Stomach (tissue), 9 donors: ENCODE measurements around the gene EPS8L3. TPM values are rescaled to one million over a fixed set of nuclear protein-coding genes. Genes with fewer than 3 reads are reported as not detected.
"Not testable (repeated sequence)": the region's sequence is repeated elsewhere in the genome, so short reads cannot be mapped to it uniquely, and the experiment has no call there.

Source experiments
- DNase-seq, 2 donors: peaks; one replicate each; pipeline versions ENCODE4 v3.0.0 to v3.0.0-alpha.2; 2013 to 2019
- H3K27ac ChIP-seq, 5 donors: fragments of 200-600 bp in 4 of 5; sonication (generic) in 4 of 5; one replicate each; pipeline ENCODE4 v1.5.1; 2013 to 2019; ENCODE audit warnings: mild to moderate bottlenecking in 1 of 5, moderate library complexity in 1 of 5
- H3K27me3 ChIP-seq, 3 donors: fragments of 200-600 bp; sonication (generic); one replicate each; pipeline ENCODE4 v1.5.1; 2017 to 2019; ENCODE audit warnings: mixed run types in 1 of 3
- H3K36me3 ChIP-seq, 4 donors: fragments of 200-600 bp; sonication (generic); 1 replicate in 3 of 4; 2 replicates in 1 of 4; pipeline ENCODE4 v1.5.1; 2016 to 2019
- H3K4me1 ChIP-seq, 4 donors: fragments of 200-600 bp; sonication (generic); one replicate each; pipeline ENCODE4 v1.5.1; 2016 to 2019
- H3K4me3 ChIP-seq, 4 donors: fragments of 200-600 bp; sonication (generic) in 3 of 4; one replicate each; pipeline ENCODE4 v1.5.1; 2016 to 2019; ENCODE audit warnings: mild to moderate bottlenecking in 1 of 4
- H3K9me3 ChIP-seq, 4 donors: fragments of 200-600 bp; sonication (generic); one replicate each; pipeline ENCODE4 v1.5.1; 2016 to 2019
- CTCF ChIP-seq, 7 experiments: fragments of 450-650 bp in 4 of 7; fragments of 200-600 bp in 3 of 7; sonication (generic) in 3 of 7; IDR thresholded peaks; one replicate each; pipeline ENCODE4 v1.5.1; 2016 to 2019; ENCODE audit warnings: antibody characterized with exemption in 7 of 7, control low read depth in 2 of 7, mild to moderate bottlenecking in 1 of 7
- EP300 ChIP-seq: sonication (generic); formaldehyde crosslinking; IDR thresholded peaks from one replicate; pipeline ENCODE4 v1.6.1; 2017; ENCODE audit warnings: antibody characterized with exemption
- POLR2A ChIP-seq, 4 donors: fragments of 450-650 bp; IDR thresholded peaks; one replicate each; pipeline ENCODE4 v1.6.1; 2016; ENCODE audit warnings: antibody characterized with exemption in 4 of 4, control low read depth in 2 of 4, mild to moderate bottlenecking in 1 of 4, moderate library complexity in 1 of 4
- POLR2AphosphoS5 ChIP-seq, 3 donors: sonication (generic); formaldehyde crosslinking; IDR thresholded peaks; one replicate each; pipeline ENCODE4 v1.6.1; 2016; ENCODE audit warnings: antibody characterized with exemption in 3 of 3
- WGBS, 5 donors: extraction: QIAGEN DNeasy Blood & Tissue Kit in 3 of 5; methylation state at CpG; one replicate each; pipeline versions ENCODE4 v1.1.5 to v1.1.7; 2013 to 2018; 5-methylcytosine and 5-hydroxymethylcytosine counted together
- intact Hi-C: fragments of 100-400 bp; cut with DNase I; formaldehyde crosslinking; loops from one replicate; pipeline ENCODE4 v1.15.1; 2023; ENCODE audit warnings: low total_unique reads
- polyA plus RNA-seq, 3 donors: library from polyadenylated mRNA; stranded (reverse); fragments of 200-250 nt; gene quantifications; one replicate each; pipeline ENCODE4 v1.2.3, GENCODE V29; 2013
- total RNA-seq, 5 donors: library from RNA; depleted of rRNA; stranded (reverse); fragments of >200 nt; gene quantifications; one replicate each; pipeline versions ENCODE4 v1.1.0 to v1.2.3, GENCODE V29; 2014 to 2016
- donor health status: healthy with polysubstance abuse.
- donor health status: Bipolar disorder and iron deficiency.
- donor health status: healthy.

The EPS8L3 gene
- total and polyA plus RNA-seq, 8 donors, result 9.5 to 299 (median 34.3) TPM

GRCh38 chr1:109705411-109705810 lies 58.3 kb downstream of the EPS8L3 start:
- Histone ChIP-seq H3K4me3 (no peak overlapping the region), H3K9me3 (peaks cover 0 to 19% (median 0%) of the 10 kb centered on the region in 4 donors), H3K4me1 (peaks cover 0 to 11% (median 2%) of the 10 kb centered on the region in 4 donors), H3K36me3 (no peaks in the 10 kb centered on the region), H3K27me3 (no peaks in the 10 kb centered on the region), H3K27ac (peak overlapping the region in 4 of 5 donors; percentile 22 to 76 (median 40))
- DNase-seq, result peak in 1 of 2 donors; percentile 63
- TF ChIP-seq CTCF (IDR thresholded peaks at IDR 0.05) (no peak), EP300 (no peak), POLR2AphosphoS5 (IDR thresholded peaks at IDR 0.05) (peak in 2 of 3 donors; percentile 38 to 42), POLR2A (IDR thresholded peaks at IDR 0.05) (no peak)
- 38 to 76% (median 48%) methylated on average over 4 of the region's 4 CpGs for WGBS, 5 donors
- intact Hi-C loops, result no loop called here

- intact Hi-C loops, result no loop called here
- peaks cover 0 to 16% (median 0%) of the 10 kb centered on the region in 4 donors for H3K9me3 ChIP-seq
- no peak for DNase-seq
- no peak overlapping the region for H3K4me3 ChIP-seq
- H3K27me3 ChIP-seq, result no peaks in the 10 kb centered on the region
- H3K27ac ChIP-seq, result no peak overlapping the region
- WGBS, 5 donors, result 74 to 90% (median 79%) methylated on average over 8 of the region's 8 CpGs
- TF ChIP-seq EP300 (no peak), CTCF (IDR thresholded peaks at IDR 0.05) (no peak), POLR2A (IDR thresholded peaks at IDR 0.05) (no peak), POLR2AphosphoS5 (IDR thresholded peaks at IDR 0.05) (no peak)
- peaks cover 0 to 11% (median 2%) of the 10 kb centered on the region in 4 donors for H3K4me1 ChIP-seq
- no peaks in the 10 kb centered on the region for H3K36me3 ChIP-seq
These were observed 59.5 kb downstream of the EPS8L3 start for GRCh38 chr1:109704173-109704572.

GRCh38 chr1:109702940-109703339 lies 60.8 kb downstream of the EPS8L3 start:
- H3K27ac ChIP-seq, H3K27me3 ChIP-seq, H3K4me3 ChIP-seq, H3K9me3 ChIP-seq, intact Hi-C loops, H3K36me3 ChIP-seq, DNase-seq: not testable (repeated sequence)
- 78 to 88% (median 84%) methylated on average over 3 of the region's 3 CpGs for WGBS, 5 donors
- H3K4me1 ChIP-seq, result peaks cover 0 to 11% (median 2%) of the 10 kb centered on the region in 4 donors

Other genes with a start within 250 kb of the EPS8L3 start
- gene GPR61, start 224.1 kb downstream of the EPS8L3 start, total RNA-seq, result not detected
- gene GPR61, start 224.1 kb downstream of the EPS8L3 start, polyA plus RNA-seq, result under 1 TPM in 1 of 3 donors, not detected in 2; 0.12 TPM
- gene GNAI3, start 215.3 kb downstream of the EPS8L3 start, total RNA-seq, result 10 to 100 TPM in 1 of 5 donors, 1 to 10 TPM in 3, under 1 TPM in 1; 0.58 to 12.7 (median 3.2) TPM
- 1 to 10 TPM; 2.6 to 3.1 (median 2.7) TPM for gene GNAI3, start 215.3 kb downstream of the EPS8L3 start, polyA plus RNA-seq
- gene GNAT2, start 144.3 kb downstream of the EPS8L3 start, total RNA-seq, result not detected
- under 1 TPM in 1 of 3 donors, not detected in 2; 0.43 TPM for gene GNAT2, start 144.3 kb downstream of the EPS8L3 start, polyA plus RNA-seq
- 100 to 1,000 TPM in 3 of 5 donors, 10 to 100 TPM in 2; 69.4 to 364 (median 212) TPM for gene AMPD2, start 144.1 kb downstream of the EPS8L3 start, total RNA-seq
- gene AMPD2, start 144.1 kb downstream of the EPS8L3 start, polyA plus RNA-seq, result 10 to 100 TPM; 16.1 to 22.5 (median 18.9) TPM
- gene GSTM4, start 107.8 kb downstream of the EPS8L3 start, total RNA-seq, result 10 to 100 TPM in 4 of 5 donors, 1 to 10 TPM in 1; 7.5 to 63.6 (median 22.3) TPM
- 10 to 100 TPM; 23.6 to 32.6 (median 24.7) TPM for gene GSTM4, start 107.8 kb downstream of the EPS8L3 start, polyA plus RNA-seq
- 100 to 1,000 TPM in 3 of 5 donors, 10 to 100 TPM in 2; 22.3 to 219 (median 126) TPM for gene GSTM2, start 95.9 kb downstream of the EPS8L3 start, total RNA-seq
- 100 to 1,000 TPM; 102 to 149 (median 122) TPM for gene GSTM2, start 95.9 kb downstream of the EPS8L3 start, polyA plus RNA-seq
- 10 to 100 TPM in 1 of 5 donors, 1 to 10 TPM in 2, not detected in 2; 2.6 to 69.4 (median 5.4) TPM for gene GSTM1, start 76.1 kb downstream of the EPS8L3 start, total RNA-seq
- 10 to 100 TPM in 2 of 3 donors, under 1 TPM in 1; 0.23 to 99.7 (median 86.4) TPM for gene GSTM1, start 76.1 kb downstream of the EPS8L3 start, polyA plus RNA-seq
- gene GSTM5, start 51.7 kb downstream of the EPS8L3 start, total RNA-seq, result 10 to 100 TPM in 2 of 5 donors, 1 to 10 TPM in 1, not detected in 2; 1.4 to 35.6 (median 18.5) TPM
- 10 to 100 TPM in 2 of 3 donors, 1 to 10 TPM in 1; 3.6 to 22.0 (median 14.9) TPM for gene GSTM5, start 51.7 kb downstream of the EPS8L3 start, polyA plus RNA-seq
- 100 to 1,000 TPM in 2 of 5 donors, 10 to 100 TPM in 3; 32.2 to 213 (median 84.6) TPM for gene GSTM3, start 22.9 kb downstream of the EPS8L3 start, total RNA-seq
- gene GSTM3, start 22.9 kb downstream of the EPS8L3 start, polyA plus RNA-seq, result 100 to 1,000 TPM in 2 of 3 donors, 10 to 100 TPM in 1; 83.8 to 350 (median 194) TPM
- gene CSF1, start 146.9 kb upstream of the EPS8L3 start, total RNA-seq, result 10 to 100 TPM in 4 of 5 donors, 1 to 10 TPM in 1; 9.4 to 82.3 (median 47.1) TPM
- 1 to 10 TPM; 6.6 to 9.8 (median 9.1) TPM for gene CSF1, start 146.9 kb upstream of the EPS8L3 start, polyA plus RNA-seq
- 10 to 100 TPM; 31.0 to 76.3 (median 73.4) TPM for gene AHCYL1, start 220.8 kb upstream of the EPS8L3 start, total RNA-seq
- 10 to 100 TPM; 33.9 to 58.4 (median 40.8) TPM for gene AHCYL1, start 220.8 kb upstream of the EPS8L3 start, polyA plus RNA-seq